KOPT-K1 (cell line): ENCODE data around the gene RPL31.

Experiments used
- H3K27ac ChIP-seq: fragments of 200-600 bp; sonication (generic); 2 replicates; pipeline ENCODE4 v1.5.1; 2016; ENCODE audit warnings: antibody characterized with exemption, mild to moderate bottlenecking, low read depth, low read length; ENCODE audit not compliant: poor library complexity, severe bottlenecking
- H3K36me3 ChIP-seq: fragments of 200-600 bp; sonication (generic); 2 replicates; pipeline ENCODE4 v1.5.1; 2017; ENCODE audit warnings: antibody characterized with exemption, mild to moderate bottlenecking, low read length, moderate library complexity; ENCODE audit not compliant: insufficient read depth
- H3K9me3 ChIP-seq: fragments of 200-600 bp; sonication (generic); 2 replicates; pipeline ENCODE4 v1.5.1; 2017; ENCODE audit warnings: antibody characterized with exemption, low read length, mild to moderate bottlenecking; ENCODE audit not compliant: insufficient read depth, poor library complexity, severe bottlenecking

The RPL31 gene

DNA sequence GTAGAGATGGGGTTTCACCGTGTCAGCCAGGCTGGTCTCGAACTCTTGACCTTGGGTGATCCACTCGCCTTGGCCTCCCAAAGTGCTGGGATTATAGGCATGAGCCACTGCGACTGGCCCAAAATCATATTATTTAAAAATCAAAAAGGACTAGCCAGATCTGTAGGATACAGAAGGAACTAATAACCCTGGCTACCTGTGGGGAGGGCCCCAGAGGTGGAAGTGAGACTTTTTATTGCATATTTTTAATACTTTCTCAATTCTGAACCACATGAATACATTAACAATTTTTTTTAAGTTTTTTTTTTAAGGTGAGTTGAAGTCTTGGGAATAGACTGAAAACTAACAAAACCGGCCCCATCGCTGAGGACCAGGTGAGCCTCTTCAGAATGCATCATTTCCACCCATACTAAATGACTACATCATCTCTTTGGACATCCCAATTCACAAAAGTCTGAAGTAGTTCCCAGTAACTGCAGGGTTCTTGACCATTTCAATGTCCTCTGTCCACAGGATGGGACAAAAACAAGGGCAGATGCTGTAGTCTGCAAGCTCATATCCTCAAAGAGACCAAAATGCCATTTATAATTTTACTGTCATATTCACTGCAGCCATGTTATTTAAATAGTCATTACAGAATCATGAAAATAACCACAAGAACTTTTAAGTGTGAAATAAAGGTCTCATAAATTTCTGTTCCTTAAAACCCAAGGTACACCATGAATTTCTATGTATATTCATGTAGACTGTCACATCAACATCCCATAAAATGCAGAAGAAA lies 21.4 kb downstream of the RPL31 start:
- Histone ChIP-seq H3K9me3 (no peaks in the 10 kb centered on the region), H3K27ac (no peak overlapping the region), H3K36me3 (peaks cover 55% of the 10 kb centered on the region)

DNA sequence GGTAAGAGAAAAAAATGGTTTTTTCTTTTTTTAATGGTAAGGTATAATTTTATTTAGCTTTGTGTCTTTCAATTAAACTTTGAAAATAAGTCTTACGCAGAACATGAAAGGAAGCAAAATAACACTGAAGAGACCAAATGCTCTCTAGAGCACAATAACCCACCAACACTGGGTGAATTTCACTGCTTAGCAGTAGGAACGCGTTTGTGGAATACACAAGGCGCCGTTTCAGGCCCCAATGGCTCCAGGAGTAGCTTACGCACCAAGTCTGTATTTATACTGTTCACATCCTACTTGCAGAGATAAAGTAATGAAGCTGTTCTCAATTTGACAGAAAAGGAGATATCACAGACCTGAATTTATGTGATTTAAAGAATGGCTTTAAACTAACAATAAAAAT lies 23.5 kb downstream of the RPL31 start:
- Histone ChIP-seq H3K36me3 (peaks cover 35% of the 10 kb centered on the region), H3K27ac (no peak overlapping the region), H3K9me3 (no peaks in the 10 kb centered on the region)

DNA sequence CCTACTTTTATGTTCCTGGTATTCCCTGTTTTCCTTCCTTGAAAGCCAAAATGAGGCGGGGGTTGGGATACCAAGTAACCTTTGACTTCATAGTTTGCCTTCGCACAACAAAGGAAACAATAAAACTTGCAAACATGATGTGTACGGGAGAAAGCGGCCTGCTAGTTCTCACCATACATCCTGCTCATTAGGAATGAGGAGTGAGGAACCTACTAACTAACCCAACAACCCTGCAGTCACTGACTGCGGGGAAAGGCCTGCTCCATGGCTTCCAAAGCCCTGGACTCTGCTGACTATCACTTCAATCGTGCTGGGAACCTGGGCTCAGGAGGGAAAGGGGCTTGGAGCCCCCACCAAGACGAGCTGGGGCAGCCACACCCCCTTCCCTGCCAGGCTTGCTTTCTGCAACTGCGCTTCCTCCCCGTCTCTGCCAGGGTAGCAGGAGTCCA lies 24.2 kb downstream of the RPL31 start:
- no peaks in the 10 kb centered on the region for H3K9me3 ChIP-seq
- no peak overlapping the region for H3K27ac ChIP-seq

DNA sequence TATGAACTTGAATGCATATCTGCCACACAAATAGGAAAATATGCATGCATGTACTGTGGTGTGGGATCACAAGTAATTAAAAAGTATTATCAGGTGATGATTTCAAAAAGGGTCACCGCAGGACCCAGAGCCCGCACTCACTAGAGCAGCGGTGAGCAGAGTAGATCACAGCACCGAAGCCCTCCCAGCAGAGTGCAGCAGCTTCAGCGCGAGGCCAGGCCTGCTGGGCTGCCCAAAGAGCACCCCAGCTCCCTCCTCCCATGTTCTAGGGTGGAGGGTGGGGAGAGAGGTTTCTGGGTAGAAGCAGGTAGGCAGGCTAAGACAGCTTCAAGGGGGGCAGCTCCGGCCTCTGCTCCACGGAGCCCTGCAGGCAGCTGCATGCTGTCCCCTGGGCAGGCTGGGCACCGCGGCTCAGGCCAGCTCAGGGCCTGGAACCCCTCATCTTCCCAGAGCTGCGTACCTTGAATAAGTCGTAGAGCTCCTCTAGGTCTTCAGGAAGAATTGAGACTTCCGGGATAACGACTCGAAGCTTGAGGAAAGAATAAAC lies 24.9 kb downstream of the RPL31 start:
- Histone ChIP-seq H3K27ac (no peak overlapping the region), H3K36me3 (peaks cover 20% of the 10 kb centered on the region), H3K9me3 (no peaks in the 10 kb centered on the region)

More for the DNA sequence above, 24.2 kb downstream of the RPL31 start:
- H3K36me3 ChIP-seq, result peaks cover 27% of the 10 kb centered on the region

DNA sequence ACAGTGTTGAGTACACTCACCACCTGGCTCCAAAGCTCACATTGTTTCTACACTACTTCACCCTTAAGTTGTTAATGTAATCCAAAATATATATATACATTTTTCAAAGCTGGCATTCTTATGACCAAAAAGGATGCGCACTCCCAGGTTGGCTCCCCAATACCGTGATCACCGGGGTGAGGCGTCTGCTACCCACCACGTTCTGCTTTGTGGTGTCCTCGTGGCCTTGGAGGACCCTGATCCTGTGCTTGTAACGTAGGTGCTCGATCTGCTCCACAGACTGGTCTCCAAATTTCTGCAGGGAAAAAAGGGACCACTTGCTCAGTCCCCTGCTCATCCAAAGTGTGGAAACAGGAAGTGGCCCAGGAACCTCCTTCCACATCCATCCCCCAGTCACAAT lies 25.8 kb downstream of the RPL31 start:
- no peak overlapping the region for H3K27ac ChIP-seq
- peaks cover 19% of the 10 kb centered on the region for H3K36me3 ChIP-seq
- no peaks in the 10 kb centered on the region for H3K9me3 ChIP-seq

DNA sequence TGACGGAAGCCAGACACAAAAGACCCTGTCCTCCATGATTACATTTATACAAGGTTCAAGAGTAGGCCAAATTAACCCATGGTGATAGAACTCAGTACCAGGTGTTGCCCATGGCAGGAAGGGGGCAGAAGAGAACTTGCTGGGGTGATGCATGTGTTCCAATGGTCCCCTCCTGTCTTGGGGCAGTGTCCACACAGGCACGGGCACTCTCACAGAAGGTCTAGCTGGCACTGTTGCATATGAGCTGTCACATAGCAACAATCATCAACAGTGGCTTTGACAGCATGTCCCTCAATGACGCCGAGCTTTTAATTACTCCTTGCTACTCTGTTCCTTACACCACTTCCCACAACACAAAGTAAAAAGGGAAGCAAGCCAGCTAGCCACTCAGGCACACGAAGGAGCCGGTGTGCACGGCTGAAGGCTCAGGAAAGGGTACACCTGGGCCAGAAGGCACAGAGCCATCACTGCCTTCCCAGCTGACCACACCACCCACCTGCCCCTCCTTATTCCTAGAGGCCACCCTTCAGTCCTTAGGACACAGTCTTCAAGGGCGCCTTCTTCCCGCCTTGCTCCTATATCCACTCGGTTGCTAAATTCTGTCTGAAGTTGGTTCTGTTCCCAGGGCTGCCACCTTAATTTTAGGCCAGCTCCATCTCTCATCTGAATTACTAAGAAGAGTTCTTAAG lies 28.9 kb downstream of the RPL31 start:
- H3K27ac ChIP-seq, result no peak overlapping the region
- H3K36me3 ChIP-seq, result peaks cover 22% of the 10 kb centered on the region

DNA sequence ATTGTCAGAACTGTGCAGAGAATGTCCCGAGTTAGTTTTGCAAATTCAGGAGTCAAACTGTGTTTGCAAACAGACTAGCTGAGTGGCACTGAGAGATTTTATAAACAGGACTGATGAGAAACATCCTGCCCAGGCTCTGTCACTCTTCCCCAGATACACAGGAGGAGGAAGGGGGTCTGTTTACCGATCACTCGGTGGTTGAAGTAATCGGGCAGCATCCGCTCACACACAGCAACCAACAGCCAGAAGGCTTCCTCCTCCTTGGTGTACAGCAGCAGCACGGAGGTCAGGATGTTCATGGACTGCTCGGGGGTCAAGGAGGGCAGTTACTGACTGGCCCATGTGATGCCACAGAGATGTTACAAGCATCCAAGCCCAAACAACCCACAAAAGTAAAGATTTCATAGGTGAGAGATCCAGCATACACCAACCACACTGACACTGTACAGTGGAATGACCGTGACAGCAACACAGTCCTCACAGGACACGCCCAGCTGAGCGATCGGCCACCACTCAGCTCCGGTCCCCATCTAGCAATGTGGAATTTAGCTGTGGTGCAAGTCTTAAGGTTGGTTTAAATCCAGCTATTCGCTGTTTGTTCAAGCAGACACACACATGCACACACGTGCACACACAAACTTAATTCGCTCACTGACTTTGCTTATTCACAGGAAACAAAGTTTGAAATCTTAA lies 30.1 kb downstream of the RPL31 start:
- H3K9me3 ChIP-seq, result no peaks in the 10 kb centered on the region
- peaks cover 11% of the 10 kb centered on the region for H3K36me3 ChIP-seq
- H3K27ac ChIP-seq, result no peak overlapping the region

More for the DNA sequence above, 28.9 kb downstream of the RPL31 start:
- no peaks in the 10 kb centered on the region for H3K9me3 ChIP-seq

DNA sequence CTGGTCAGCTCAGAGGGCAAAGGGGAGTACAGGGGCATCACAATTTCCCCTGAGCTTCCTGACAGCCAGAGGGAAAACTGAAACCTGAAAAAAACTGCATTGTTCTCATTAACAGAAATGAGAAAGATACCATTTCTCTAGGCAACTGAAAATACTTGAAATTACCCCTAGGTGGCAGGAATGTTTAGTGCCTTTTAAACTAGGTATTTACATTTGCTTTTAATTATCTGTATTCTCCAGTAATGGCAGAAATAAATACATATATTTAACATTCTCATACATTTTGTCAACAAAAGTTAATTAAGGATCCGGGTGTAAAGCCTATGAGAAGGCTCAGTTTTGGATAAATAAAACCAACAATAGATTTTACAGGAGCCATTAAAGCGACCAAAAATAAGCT lies 34.5 kb downstream of the RPL31 start:
- Histone ChIP-seq H3K27ac (no peak overlapping the region), H3K36me3 (peaks cover 23% of the 10 kb centered on the region)

DNA sequence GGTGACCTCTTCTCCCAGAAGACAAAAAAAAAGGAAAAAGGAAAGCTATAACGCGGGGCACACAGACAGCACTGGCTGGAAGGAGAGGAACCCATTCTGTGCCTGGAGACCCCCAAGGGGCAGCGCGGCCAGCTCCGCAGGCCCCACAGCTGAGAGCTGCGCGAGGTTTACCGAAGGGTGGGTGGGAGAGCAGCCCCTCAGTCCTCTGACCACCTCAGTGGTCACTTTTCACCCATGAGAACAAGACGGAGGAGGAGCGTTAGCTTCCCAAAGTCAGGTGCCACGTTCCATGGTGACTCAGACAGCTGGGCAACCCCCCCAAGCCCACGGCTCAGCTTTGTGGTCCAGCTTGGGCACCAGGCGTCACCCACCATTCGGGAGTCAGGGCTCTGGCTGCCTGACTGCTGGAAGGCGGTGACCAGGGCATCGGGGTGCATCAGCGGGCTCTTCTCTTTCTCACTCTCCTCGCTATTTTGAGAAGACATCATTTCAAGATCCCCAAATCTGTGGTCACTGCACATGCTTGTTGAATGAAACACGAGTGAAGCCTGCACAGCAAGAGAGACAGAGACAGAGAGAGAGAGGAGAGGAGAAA lies 35.2 kb downstream of the RPL31 start:
- Histone ChIP-seq H3K27ac (no peak overlapping the region), H3K9me3 (no peaks in the 10 kb centered on the region), H3K36me3 (peaks cover 23% of the 10 kb centered on the region)

More for the DNA sequence above, 34.5 kb downstream of the RPL31 start:
- H3K9me3 ChIP-seq, result no peaks in the 10 kb centered on the region

DNA sequence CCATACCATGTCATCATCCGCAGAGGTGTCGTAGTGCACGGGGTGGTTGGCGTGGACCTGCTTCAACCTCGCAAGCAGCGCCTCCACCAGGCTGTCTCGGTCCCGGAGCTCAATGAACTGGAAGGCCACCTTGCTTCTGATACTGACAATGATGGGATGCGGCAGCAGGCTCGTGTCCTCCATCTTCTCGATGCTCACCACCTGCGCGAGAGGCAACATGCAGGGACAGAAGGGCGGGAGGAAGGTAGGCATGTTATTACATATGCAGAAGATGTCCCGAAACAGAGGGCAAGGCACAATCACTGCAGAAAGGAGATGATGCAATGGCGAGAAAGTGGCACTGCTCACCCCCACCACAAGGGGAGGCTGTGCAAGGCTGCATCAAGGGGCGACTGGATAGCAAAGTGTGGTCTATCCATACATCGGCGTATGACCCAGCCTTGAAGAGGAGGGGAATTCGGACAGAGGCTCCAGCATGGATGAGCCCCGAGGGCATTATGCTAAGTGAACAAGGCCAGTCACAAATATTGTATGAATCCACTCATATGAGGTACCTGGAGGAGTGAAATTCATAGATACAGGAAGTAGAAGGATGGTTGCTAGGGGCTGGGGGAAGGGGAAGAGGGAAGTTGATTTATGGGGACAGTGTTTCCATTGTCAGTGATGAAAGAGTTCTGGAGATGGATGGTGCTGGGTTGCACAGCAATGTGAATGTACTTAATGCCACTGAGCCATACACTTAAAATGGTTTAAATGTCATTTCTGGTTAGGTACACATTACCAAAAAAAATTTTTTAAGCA lies 36.6 kb downstream of the RPL31 start:
- Histone ChIP-seq H3K27ac (no peak overlapping the region), H3K9me3 (no peaks in the 10 kb centered on the region), H3K36me3 (peaks cover 17% of the 10 kb centered on the region)

DNA sequence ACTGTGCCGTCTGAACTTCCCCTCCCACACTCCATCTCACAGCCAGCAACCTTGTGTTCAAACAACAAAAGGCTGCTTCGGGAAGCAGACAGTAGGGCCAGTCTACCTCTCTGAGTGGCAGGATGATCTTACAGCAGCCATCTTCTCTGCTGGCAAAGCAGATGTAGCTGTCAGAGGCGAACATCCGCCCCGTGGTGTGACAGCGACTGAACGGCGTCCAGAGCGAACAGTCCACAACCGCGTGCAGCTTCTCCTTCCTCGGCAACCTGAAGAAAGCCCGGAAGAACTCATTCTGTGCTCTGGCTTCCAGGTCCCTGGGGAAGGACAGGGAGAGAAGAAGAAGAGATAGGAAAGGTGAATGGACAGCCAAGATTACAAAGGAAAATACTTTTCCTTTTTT lies 38.0 kb downstream of the RPL31 start:
- H3K36me3 ChIP-seq, result peaks cover 14% of the 10 kb centered on the region
- H3K9me3 ChIP-seq, result no peaks in the 10 kb centered on the region
- H3K27ac ChIP-seq, result no peak overlapping the region

DNA sequence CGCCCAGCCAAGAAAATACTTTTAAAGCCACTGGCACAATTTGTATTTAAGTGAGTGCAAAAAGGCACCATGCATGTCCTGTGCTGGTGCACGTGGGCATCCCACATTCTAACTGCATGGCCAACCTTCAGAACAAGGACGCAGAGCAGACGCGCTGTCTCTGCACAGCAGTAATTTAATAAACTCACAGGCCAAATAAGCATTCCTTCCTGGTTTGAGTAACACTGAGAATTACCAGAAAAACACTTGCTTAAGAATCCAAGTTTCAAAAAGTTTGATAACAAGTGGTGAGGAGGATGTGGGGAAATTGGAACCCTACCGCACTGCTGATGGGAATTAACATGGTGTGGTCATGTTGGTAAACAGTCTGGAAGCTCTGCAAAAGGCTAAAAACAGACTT lies 38.7 kb downstream of the RPL31 start:
- Histone ChIP-seq H3K27ac (no peak overlapping the region), H3K36me3 (peaks cover 14% of the 10 kb centered on the region)

DNA sequence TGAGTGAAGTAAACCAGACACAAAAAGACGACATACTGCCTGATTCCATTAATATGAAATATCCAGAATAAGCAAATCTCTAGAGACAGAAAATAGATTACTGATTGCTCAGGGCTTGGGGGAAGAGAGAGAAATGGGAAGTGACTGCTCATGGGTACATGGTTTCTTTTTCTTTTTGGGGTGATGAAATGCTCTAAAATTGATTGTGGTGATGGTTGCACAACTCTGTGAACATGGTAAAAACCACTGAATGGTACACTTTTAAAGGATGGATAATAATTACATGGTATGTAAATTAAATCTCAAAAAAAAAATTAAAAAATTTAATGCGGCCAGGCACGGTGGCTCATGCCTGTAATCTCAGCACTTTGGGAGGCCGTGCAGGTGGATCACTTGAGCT lies 39.3 kb downstream of the RPL31 start:
- H3K36me3 ChIP-seq, result peaks cover 14% of the 10 kb centered on the region
- H3K9me3 ChIP-seq, result no peaks in the 10 kb centered on the region
- no peak overlapping the region for H3K27ac ChIP-seq

More for the DNA sequence above, 38.7 kb downstream of the RPL31 start:
- H3K9me3 ChIP-seq, result no peaks in the 10 kb centered on the region

DNA sequence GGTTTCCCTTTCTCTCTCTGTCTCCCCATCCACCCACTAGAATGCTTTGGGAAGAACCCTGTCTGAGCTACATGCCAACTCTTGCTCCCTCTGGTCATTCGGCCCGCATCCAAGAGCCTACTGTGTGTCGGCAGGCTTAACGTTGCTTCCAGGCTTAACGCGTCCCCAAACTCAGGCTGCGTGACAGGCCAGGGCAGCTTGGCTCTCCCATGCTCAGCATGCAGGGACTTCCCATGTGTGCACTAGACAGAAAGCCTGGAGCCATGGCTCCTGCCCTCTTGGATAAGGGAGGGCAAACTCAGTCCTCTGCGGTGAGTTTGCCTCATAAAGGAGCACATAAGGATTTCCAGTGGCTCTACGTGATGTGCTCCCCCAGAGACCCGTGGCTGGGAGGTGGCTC lies 43.2 kb downstream of the RPL31 start:
- Histone ChIP-seq H3K9me3 (no peaks in the 10 kb centered on the region), H3K36me3 (no peaks in the 10 kb centered on the region), H3K27ac (no peak overlapping the region)
